DOHH2 (cell line): ENCODE measurements around the gene PHLDB2.

Source experiments
- CTCF ChIP-seq: fragments of 200-600 bp; sonication (generic); IDR thresholded peaks from one replicate; pipeline ENCODE4 v1.5.1; 2014; ENCODE audit warnings: antibody characterized with exemption, mild to moderate bottlenecking, low read depth, low read length; ENCODE audit not compliant: poor library complexity, severe bottlenecking
- EZH2phosphoT487 ChIP-seq: fragments of 200-600 bp; sonication (generic); IDR thresholded peaks from 2 replicates; pipeline ENCODE4 v1.6.1; 2017; ENCODE audit warnings: borderline replicate concordance, mild to moderate bottlenecking, antibody characterized with exemption, low read length, moderate library complexity, mixed read lengths

DNA sequence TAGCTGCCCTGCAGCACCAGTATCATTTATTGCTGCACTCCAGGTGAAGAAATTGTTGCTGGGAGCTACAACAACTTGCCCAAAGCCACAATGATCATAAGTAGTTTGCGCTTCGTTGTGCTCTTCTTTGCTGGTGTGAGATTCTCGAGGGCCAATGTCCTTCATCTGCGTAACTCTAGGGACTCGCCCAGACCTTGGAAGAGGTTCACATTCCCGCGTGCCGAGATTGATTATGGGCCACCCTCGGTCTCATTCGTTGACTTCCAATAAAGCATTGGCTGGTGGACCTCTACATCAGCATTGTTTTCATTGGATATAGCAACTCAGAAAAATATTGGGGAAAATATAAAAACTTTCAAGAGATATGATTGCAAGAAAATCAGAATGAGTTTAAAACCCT is 423 bp upstream of the PHLDB2 start:
- no peak for TF ChIP-seq EZH2phosphoT487
- TF ChIP-seq CTCF, result no peak
